Stimulated activated CD8-positive, alpha-beta memory T cell treated with anti-CD3 and anti-CD28 coated beads, Interleukin-4, amount 100 ng/mL, for 48 hours (primary cell): ENCODE measurements around the gene PRR7.

Experiments
- DNase-seq: peaks from one replicate; pipeline ENCODE4 v3.0.0-alpha.2; 2020

PRR7 gene

GRCh38 chr5:177425196-177425800 lies 21.3 kb upstream of the PRR7 start:
- DNase-seq, result no peak

- DNase-seq, result peak; percentile 100
Observed at GRCh38 chr5:177425801-177426565, 20.6 kb upstream of the PRR7 start.

GRCh38 chr5:177426566-177427210 lies 19.9 kb upstream of the PRR7 start, which contains the start of gene GRK6:
TSS of gene GRK6 (plus strand) at chr5:177426676. CDS start at chr5:177426846, 170 bp downstream.
- DNase-seq, result peak; percentile 75

GRCh38 chr5:177427211-177427822 lies 19.3 kb upstream of the PRR7 start:
- DNase-seq, result no peak

GRCh38 chr5:177427919-177428573 lies 18.6 kb upstream of the PRR7 start:
- peak; percentile 70 for DNase-seq

- no peak for DNase-seq
Observed at GRCh38 chr5:177428574-177429217, 17.9 kb upstream of the PRR7 start.

- peak; percentile 92 for DNase-seq
Observed at GRCh38 chr5:177429248-177430040, 17.2 kb upstream of the PRR7 start.

- no peak for DNase-seq
Observed at GRCh38 chr5:177430140-177430951, 16.3 kb upstream of the PRR7 start.

- no peak for DNase-seq
Observed at GRCh38 chr5:177430972-177431316, 15.7 kb upstream of the PRR7 start.

- DNase-seq, result peak; percentile 89
Observed at GRCh38 chr5:177431317-177432142, 15.1 kb upstream of the PRR7 start.

GRCh38 chr5:177432143-177432838 lies 14.3 kb upstream of the PRR7 start:
- DNase-seq, result peak; percentile 79

- DNase-seq, result no peak
Observed at GRCh38 chr5:177432839-177433657, 13.6 kb upstream of the PRR7 start.

GRCh38 chr5:177433658-177434217 lies 12.9 kb upstream of the PRR7 start:
- DNase-seq, result no peak

GRCh38 chr5:177434437-177434836 lies 12.2 kb upstream of the PRR7 start:
- peak; percentile 72 for DNase-seq

- no peak for DNase-seq
Observed at GRCh38 chr5:177434942-177435738, 11.5 kb upstream of the PRR7 start.

- no peak for DNase-seq
Observed at GRCh38 chr5:177435847-177436536, 10.6 kb upstream of the PRR7 start.
